ENCODE data around the gene DEFB116.

GRCh38 chr20:31260326-31260932 lies 48.0 kb downstream of the DEFB116 start:
- no peak for TF ChIP-seq POLR2A (IDR thresholded peaks at IDR 0.05; ENCODE audit: low read depth, low read length)
- TF ChIP-seq POLR2AphosphoS5 (IDR thresholded peaks at IDR 0.05; ENCODE audit: low read depth, low read length), result no peak
- TF ChIP-seq TAF1 (IDR thresholded peaks at IDR 0.05; ENCODE audit: low read depth, low read length), result no peak
- TF ChIP-seq POU2F2 (IDR thresholded peaks at IDR 0.05; ENCODE audit: low read depth, low read length), result no peak
- TF ChIP-seq SPI1 (IDR thresholded peaks at IDR 0.05; ENCODE audit: low read depth, low read length), result no peak
- TF ChIP-seq PAX5 (IDR thresholded peaks at IDR 0.05; ENCODE audit: insufficient read depth, low read length, severe bottlenecking), result no peak
